GM18519 (cell line): ENCODE results near the gene SLC15A4.

ENCODE experiments used
- ATAC-seq: cut with Tn5 transposase; IDR thresholded peaks from one replicate; pipeline ENCODE4 v1.9.1; 2021; ENCODE audit warnings: mild to moderate bottlenecking, moderate library complexity; ENCODE audit not compliant: unreplicated experiment, low FRiP score

SLC15A4 gene

DNA sequence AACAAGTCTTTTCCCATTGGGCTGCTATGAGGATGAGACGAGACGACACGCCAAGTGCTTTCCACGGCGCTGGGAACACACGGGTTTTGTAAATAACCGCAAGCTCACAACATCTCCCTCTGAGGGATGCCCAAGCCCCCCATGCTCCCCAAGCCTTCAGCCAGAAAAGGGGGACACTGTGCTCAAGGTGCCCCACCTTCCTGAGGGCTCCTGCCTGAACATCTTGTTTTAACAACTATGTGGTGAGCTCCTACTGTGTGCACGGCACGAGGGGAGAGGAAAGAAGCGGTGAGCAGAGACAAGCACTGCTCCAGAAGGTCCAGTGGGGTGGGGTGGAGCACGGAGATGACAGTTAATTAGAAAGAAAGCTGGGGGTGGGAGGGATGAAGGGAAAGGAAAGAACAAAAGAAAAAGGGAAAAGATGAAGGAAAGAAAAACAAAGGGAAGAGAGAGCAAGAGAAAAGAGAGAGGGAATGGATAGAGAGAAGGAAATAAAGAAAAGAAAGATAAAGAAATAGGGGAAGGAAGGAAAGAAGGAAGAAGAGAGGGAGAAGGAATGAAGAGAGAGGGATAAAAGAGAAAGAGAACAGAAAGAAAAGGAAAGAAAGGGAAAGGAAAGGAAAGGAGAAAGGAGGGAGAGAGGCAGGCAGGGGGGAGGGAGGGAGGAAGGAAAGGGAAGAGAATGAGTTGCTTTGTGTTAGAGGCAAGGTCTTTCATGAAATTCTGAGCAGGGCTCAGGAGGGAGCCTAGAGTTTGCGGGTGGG is 56.8 kb downstream of the SLC15A4 start:
- no peak for ATAC-seq

DNA sequence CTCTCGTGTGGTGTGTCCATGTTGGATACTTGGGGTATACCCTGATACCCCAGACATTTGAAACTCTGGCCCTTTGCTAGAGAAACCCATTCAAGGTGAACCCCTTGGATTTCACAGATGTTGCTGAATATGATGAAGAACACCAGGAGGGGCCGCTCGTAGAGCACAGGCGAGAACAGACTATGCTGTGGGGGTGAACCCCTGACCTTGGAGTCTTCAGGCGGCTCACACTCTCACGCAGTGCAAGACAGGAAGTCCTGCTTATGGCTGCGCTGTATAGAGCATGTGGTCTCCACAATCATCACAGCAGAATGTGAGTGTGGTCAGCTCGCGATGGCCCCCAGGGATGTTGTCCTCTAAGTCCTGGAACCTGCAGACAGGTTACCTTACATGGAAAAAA is 60.4 kb downstream of the SLC15A4 start:
- no peak for ATAC-seq

DNA sequence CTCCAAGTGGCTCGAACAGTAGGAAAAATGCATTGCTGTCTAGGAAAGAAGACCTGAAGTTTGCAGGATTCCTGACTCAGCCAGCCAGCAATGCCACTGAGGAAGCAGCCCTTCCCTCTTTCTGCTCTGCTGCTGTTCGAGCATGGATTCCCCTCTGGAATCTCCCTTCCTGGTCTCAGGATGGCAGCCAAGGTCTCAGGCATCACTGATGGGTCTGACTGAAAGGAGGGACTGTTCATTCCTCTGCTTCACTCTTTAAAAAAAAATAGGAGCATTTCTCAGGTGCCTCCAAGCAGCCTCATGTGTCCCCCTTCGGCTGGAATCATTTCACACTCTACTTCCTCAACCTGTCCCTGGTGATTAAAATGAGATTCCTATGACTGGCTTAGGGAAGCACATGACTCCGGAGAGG is 62.4 kb downstream of the SLC15A4 start:
- ATAC-seq = no peak

DNA sequence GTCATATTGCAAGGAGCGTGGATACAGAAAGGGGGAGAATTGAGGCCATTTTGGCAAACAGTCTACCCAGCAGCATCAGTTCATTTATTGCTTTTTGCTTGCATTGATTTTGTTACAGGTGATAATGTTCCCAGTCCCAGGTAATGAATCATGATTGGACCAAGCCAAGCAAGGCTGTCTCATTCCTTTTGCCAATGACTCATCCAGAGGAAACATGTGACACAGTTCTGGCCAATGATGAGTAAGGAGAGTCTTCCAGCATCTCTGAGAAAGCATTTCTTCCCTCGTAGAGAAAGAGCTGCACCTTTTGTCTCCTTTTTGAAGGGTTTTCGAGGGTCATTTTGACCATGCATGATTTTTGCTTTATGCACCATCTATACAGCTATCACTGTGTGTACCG is 68.2 kb downstream of the SLC15A4 start:
- ATAC-seq = no peak

DNA sequence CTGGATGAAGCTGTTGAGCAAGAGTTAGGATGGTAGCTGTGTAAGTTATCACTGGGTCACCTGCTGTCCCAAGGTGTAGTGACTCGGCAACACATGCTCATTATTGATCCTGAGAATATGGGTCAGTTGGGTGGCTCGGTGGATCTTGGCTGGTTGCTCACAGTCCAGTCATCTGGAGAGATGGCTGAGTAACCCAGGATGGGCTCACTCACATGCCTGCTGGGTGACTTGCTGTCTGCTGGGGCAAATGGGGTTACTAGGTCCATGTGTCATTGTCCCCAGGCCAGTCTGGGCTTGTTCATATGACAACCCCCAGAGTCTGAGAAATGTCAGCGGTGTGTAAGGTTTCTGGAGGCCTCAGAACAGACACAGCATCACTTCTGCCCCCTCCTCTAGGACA is 69.5 kb downstream of the SLC15A4 start:
- no peak for ATAC-seq

DNA sequence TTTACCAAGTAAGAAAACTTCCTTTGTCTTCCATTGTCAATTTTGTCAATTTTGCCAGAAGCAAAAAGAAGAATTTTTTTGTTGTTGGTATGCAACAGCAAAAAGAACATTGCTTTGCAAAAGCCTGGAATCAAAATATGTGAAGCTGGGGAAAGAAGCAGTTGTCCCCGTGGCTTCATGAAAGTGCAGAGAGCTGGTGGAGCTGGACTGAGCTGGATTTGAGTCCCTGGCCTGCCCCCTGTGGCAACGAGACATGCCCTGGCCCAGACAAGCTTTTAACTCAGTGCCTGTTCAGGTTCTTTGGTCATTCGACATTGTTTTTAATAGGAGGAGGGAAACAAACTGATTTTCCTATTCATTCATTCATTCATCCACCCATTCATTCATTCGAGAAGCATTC is 70.3 kb downstream of the SLC15A4 start:
- no peak for ATAC-seq

DNA sequence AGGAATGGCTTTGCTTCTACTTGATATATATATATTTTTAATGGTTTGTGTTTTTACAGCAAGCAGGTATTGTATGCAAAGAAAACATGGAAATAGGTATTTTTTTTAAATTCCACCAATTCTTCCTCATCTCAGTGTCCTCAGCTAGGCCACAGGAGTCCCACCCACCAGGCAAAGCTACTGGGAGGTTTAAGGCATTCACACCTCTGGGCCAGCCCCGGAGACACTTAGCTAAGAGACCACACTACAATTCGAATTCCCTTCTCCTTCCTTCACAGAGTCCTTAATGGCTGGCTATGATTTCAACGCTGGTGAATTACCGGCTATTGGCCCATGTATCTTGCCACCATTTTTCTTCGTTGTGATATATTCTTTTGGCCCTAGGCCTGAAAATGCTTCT is 71.4 kb downstream of the SLC15A4 start:
- no peak for ATAC-seq

DNA sequence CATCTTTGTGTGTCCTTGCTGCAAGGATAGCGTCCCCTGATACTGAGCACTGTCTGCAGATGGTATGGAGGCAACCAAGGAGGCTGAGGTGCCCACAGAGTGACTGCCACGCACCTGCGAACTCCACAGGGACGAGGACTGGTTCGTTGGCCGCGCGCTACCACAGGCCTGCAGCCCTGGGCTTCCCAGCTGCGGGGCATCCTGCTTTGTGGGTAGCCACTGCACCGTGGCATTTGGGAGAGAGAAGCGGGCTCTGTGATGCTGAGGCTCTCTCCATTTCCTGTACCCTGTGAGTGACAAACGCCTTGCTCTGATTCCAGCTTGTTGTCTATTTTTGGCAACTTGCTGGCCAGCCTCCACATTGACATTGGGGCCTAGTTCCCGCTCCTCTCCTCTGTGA is 76.3 kb downstream of the SLC15A4 start:
- ATAC-seq = no peak

DNA sequence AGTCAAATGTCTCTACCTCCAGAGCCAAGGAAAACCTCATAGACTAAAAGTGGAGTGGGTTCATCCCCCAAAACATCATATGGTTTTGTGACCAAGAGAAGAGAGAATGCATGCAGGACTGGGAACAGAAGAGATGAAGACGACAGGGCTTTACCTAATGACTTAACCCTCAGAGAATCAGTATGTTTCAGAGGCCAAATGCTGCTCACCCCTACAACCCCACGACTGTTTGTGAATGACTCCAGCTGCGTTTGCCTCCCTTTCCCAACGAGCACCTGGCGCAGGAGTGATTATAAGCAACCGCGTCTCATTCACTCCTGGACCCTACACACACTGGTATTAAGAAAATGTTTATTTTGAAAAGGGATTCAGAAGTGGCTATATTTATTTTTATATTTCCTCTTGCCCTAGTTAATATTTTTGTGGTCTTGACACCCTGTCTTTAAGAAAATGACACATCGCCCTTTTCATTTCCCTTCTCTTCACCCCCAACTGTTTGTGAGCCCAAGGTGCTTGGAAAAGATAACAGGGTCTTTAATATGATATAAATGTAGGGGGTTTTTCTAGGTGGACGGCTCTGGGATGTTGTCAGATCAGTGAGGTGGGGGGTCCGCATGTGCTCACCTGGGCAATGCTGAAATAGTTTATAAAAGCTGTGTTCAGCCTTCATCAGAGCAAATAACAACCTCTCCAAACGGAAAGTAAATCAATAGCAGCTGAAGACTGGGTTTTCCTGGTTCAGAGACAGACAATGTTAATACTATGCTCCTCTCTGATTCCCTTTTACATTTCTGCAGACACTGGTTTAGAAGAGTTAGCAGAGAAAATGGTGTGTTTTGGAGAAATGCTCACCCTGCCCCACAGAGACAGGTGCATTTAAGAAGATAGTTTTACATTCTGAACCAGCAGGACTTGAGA is 77.7 kb downstream of the SLC15A4 start:
- no peak for ATAC-seq

DNA sequence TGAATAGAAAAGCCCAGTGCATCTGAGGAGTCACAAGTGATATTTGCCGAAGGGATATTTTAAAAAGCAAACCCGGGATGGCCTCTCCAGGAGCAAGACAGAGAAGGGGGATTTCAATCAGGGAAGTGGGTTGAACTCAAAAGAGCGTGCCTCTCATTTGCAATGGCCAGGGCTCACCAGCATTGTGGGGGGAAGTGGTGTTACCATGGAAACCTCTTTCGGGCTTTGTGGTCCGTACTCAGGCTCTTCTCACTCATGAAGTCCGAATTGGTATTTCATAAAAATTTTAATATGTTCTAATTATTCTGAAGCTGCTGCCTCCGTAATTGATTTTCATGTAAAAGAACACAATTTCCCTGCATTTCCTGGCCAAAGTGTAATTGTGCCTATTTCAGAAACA is 79.8 kb downstream of the SLC15A4 start:
- ATAC-seq = no peak
